GM12878 (cell line): ENCODE data around the gene BCAS3. TPM values are rescaled to one million over a fixed set of nuclear protein-coding genes. Genes with fewer than 3 reads are reported as not detected.

ENCODE experiments used
- ATAC-seq: fragments of 200-7000 bp; cut with Tn5 transposase; 3 replicates; pipeline ENCODE4 v1.9.1; 2020; ENCODE audit warnings: mild to moderate bottlenecking, moderate library complexity
- BruUV-seq: library from RNA; stranded (reverse); fragments of 400-500 nt; replicated peaks from 2 replicates; lab custom pipeline; 2021; lab: Mats Ljungman, UMichigan
- CTCF ChIA-PET: fragments of 300-600 bp; sonication (Branson Sonifier 250); formaldehyde crosslinking; extraction: SDS; loops from one replicate; lab custom pipeline; 2021; ENCODE audit warnings: inconsistent platforms; lab: Yijun Ruan, JAX
- POLR2A ChIA-PET: fragments of 350-600 bp; formaldehyde crosslinking; extraction: SDS; loops from one replicate; lab custom pipeline; 2021; ENCODE audit warnings: inconsistent platforms; lab: Charles Lee
- RAD21 ChIA-PET: fragments of 300-600 bp; sonication (Branson Sonifier 250); formaldehyde crosslinking; loops from one replicate; lab custom pipeline; 2023; ENCODE audit warnings: antibody characterized with exemption; ENCODE audit not compliant: unreplicated experiment; lab: Charles Lee
- SMC1A ChIA-PET: fragments of 300-600 bp; sonication (Branson Sonifier 250); formaldehyde crosslinking; loops from one replicate; lab custom pipeline; 2023; ENCODE audit not compliant: unreplicated experiment, uncharacterized antibody; lab: Charles Lee
- DNase-seq: peaks from one replicate; pipeline ENCODE4 v3.0.0-alpha.2; 2011; ENCODE audit warnings: low read depth, low spot score
- FAIRE-seq: peaks from 3 replicates; lab custom pipeline; 2011; peaks lifted over from hg19 to GRCh38; lab: Jason Lieb, UNC
- H2AFZ ChIP-seq: 2 replicates; pipeline ENCODE4 v1.6.0; 2011; ENCODE audit warnings: low read depth, low read length, control low read depth; ENCODE audit not compliant: control insufficient read depth
- H3K27ac ChIP-seq: 2 replicates; pipeline ENCODE4 v1.5.1; 2011; ENCODE audit warnings: control low read depth; ENCODE audit not compliant: control insufficient read depth, insufficient read depth
- H3K27me3 ChIP-seq, 2 experiments: replicated peaks in 1 of 2; 2 replicates each; pipeline versions ENCODE4 v1.6.0 to v1.6.1; 2011; ENCODE audit warnings: low read length in 1 of 2; ENCODE audit not compliant: control insufficient read depth in 2 of 2, insufficient read depth in 2 of 2
- H3K36me3 ChIP-seq, 2 experiments: 2 replicates each; pipeline ENCODE4 v1.5.1; 2011; ENCODE audit warnings: low read length in 1 of 2; ENCODE audit not compliant: control insufficient read depth in 2 of 2, insufficient read depth in 2 of 2
- H3K4me1 ChIP-seq: 2 replicates; pipeline ENCODE4 v1.6.1; 2011; ENCODE audit warnings: mild to moderate bottlenecking, low read length, moderate library complexity, mixed read lengths; ENCODE audit not compliant: control insufficient read depth, insufficient read depth
- H3K4me2 ChIP-seq: 2 replicates; pipeline ENCODE4 v1.6.0; 2011; ENCODE audit warnings: control low read depth; ENCODE audit not compliant: control insufficient read depth, insufficient read depth
- H3K4me3 ChIP-seq: fragments of 200-600 bp; sonication (generic); 2 replicates; pipeline ENCODE4 v1.5.1; 2016
- H3K79me2 ChIP-seq: 2 replicates; pipeline ENCODE4 v1.6.0; 2011; ENCODE audit warnings: low read length; ENCODE audit not compliant: control insufficient read depth, insufficient read depth
- H3K9ac ChIP-seq: 2 replicates; pipeline ENCODE4 v1.8.0; 2011; ENCODE audit warnings: low read length, control low read depth, mixed read lengths; ENCODE audit not compliant: control insufficient read depth, insufficient read depth
- H3K9me3 ChIP-seq: replicated peaks from 3 replicates; pipeline ENCODE4 v1.5.1; 2011; ENCODE audit warnings: mild to moderate bottlenecking, low read length; ENCODE audit not compliant: control insufficient read depth, insufficient read depth
- H4K20me1 ChIP-seq: 2 replicates; pipeline ENCODE4 v1.6.0; 2011; ENCODE audit not compliant: control insufficient read depth, insufficient read depth
- BHLHE40 ChIP-seq, 2 experiments: fragments of 450-650 bp in 1 of 2; IDR thresholded peaks; 2 replicates each; pipeline ENCODE4 v1.6.1; 2011 to 2017; ENCODE audit warnings: low read depth in 2 of 2, borderline replicate concordance in 1 of 2, improper control_type of control experiment in 1 of 2, low read length in 1 of 2, mild to moderate bottlenecking in 1 of 2
- CREB1 ChIP-seq: IDR thresholded peaks from 2 replicates; pipeline ENCODE4 v1.6.1; 2012; ENCODE audit warnings: low read depth, mild to moderate bottlenecking, inconsistent platforms
- IKZF2 ChIP-seq, 2 experiments: fragments of 450-650 bp; IDR thresholded peaks; 2 replicates each; pipeline ENCODE4 v1.6.1; 2017; ENCODE audit warnings: mild to moderate bottlenecking in 2 of 2, moderate library complexity in 2 of 2
- IRF5 ChIP-seq: fragments of 450-650 bp; IDR thresholded peaks from 2 replicates; pipeline ENCODE4 v1.6.1; 2017; ENCODE audit warnings: borderline replicate concordance
- MLLT1 ChIP-seq: fragments of 450-650 bp; IDR thresholded peaks from 2 replicates; pipeline ENCODE4 v1.6.1; 2016; ENCODE audit warnings: mild to moderate bottlenecking
- MTA2 ChIP-seq: fragments of 450-650 bp; IDR thresholded peaks from 2 replicates; pipeline ENCODE4 v1.6.1; 2016; ENCODE audit warnings: low read depth, mild to moderate bottlenecking, moderate library complexity
- ZNF274 ChIP-seq: IDR thresholded peaks from one replicate; pipeline ENCODE4 v1.8.0; 2011; ENCODE audit not compliant: insufficient read length, insufficient read depth
- ZZZ3 ChIP-seq: IDR thresholded peaks from 2 replicates; pipeline ENCODE4 v1.6.1; 2011; ENCODE audit warnings: low read depth; ENCODE audit not compliant: control insufficient read depth, insufficient read length
- WGBS: methylation state at CpG from one replicate; pipeline ENCODE4 v1.1.6; 2016; ENCODE audit warnings: low lambda C conversion rate; ENCODE audit not compliant: insufficient replicate concordance, insufficient coverage; ENCODE audit errors: missing lambda C conversion rate; 5-methylcytosine and 5-hydroxymethylcytosine counted together
- in situ Hi-C: fragments of 300-500 bp; cut with MboI; formaldehyde crosslinking; loops from 9 replicates; pipeline ENCODE4 v1.14.3; 2018; ENCODE audit warnings: mixed read lengths
- intact Hi-C: fragments of 100-400 bp; cut with micrococcal nuclease; formaldehyde crosslinking; loops from one replicate; pipeline ENCODE4 v1.14.2; 2022; ENCODE audit not compliant: unreplicated experiment
- polyA plus RNA-seq, 11 experiments: library from polyadenylated mRNA; depleted of rRNA in 4 of 11; unstranded in 6 of 11; stranded (reverse) in 5 of 11; fragments of >200 nt; fragmentation: Nextera tagmentation in 4 of 11; fragmentation: Illumina TruSeq in 1 of 11; extraction: Ambion mirVana in 4 of 11; extraction: Trizol in 1 of 11; gene quantifications; 1 replicate in 1 of 11; 2 replicates in 10 of 11; pipeline versions ENCODE4 v1.2.1 to v1.2.3, GENCODE V29; 2011 to 2016; ENCODE audit warnings: inconsistent platforms in 2 of 11, missing spikeins in 2 of 11, low read depth in 1 of 11
- total RNA-seq, 4 experiments: library from RNA; depleted of rRNA in 3 of 4; stranded (reverse); fragments of >200 nt in 3 of 4; fragmentation: Illumina TruSeq in 1 of 4; extraction: Trizol in 1 of 4; gene quantifications; 2 replicates each; pipeline versions ENCODE4 v1.2.1 to v1.2.3, GENCODE V29; 2013 to 2021

Gene BCAS3
- total and polyA plus RNA-seq, 10 of the 15 experiments (the other 5 are each of a cell fraction or from before 2014, with no cell fraction given): 2.1 to 11.0 (median 6.6) TPM

GRCh38 chr17:61130330-61130729 is 452.7 kb downstream of the BCAS3 start:
- no TSS peak for BruUV-seq
- RAD21 ChIA-PET: no interaction called here
- CTCF ChIA-PET: no interaction called here
- H3K9me3 ChIP-seq: no peaks in the 10 kb centered on the region
- in situ Hi-C loops: no loop called here
- H3K9ac ChIP-seq: no peak overlapping the region
- no peaks in the 10 kb centered on the region for H3K36me3 ChIP-seq
- intact Hi-C loops: no loop called here
- H3K79me2 ChIP-seq: no peaks in the 10 kb centered on the region
- ATAC-seq: no peak
- H4K20me1 ChIP-seq: no peaks in the 10 kb centered on the region
- POLR2A ChIA-PET: no interaction called here
- no peak for DNase-seq
- H3K4me1 ChIP-seq: no peaks in the 10 kb centered on the region
- TF ChIP-seq IRF5: no peak
- no peak for TF ChIP-seq CREB1
- TF ChIP-seq MLLT1: no peak
- TF ChIP-seq MTA2: no peak
- TF ChIP-seq IKZF2 (IDR thresholded peaks at IDR 0.05): no peak
- TF ChIP-seq ZZZ3: no peak
- TF ChIP-seq BHLHE40 (IDR thresholded peaks at IDR 0.05; ENCODE audit: borderline replicate concordance in 1 of 2, low read depth in 2 of 2, low read length in 1 of 2): no peak
- TF ChIP-seq ZNF274: no peak
- TF ChIP-seq, all 136 proteins: peak for 0
- H2AFZ ChIP-seq: no peak overlapping the region
- no peak overlapping the region for H3K4me2 ChIP-seq
- SMC1A ChIA-PET: interaction anchor here (1.3 kb wide), 1 partner anchor 98 kb away, joined by 3 read pairs; no protein-coding TSS in a partner anchor
- 43% methylated on average over 4 of the region's 4 CpGs for WGBS
- FAIRE-seq: no peak
- no peaks in the 10 kb centered on the region for H3K27me3 ChIP-seq
- H3K27ac ChIP-seq: no peak overlapping the region
- no peak overlapping the region for H3K4me3 ChIP-seq
